HUES48 (cell line): ENCODE results near the gene ADAMTS16.

Source experiments
- H3K27ac ChIP-seq: one replicate; pipeline ENCODE4 v1.7.0; 2013; ENCODE audit warnings: low read depth, low read length, inconsistent platforms
- H3K27me3 ChIP-seq: 2 replicates; pipeline ENCODE4 v1.6.1; 2013; ENCODE audit warnings: mild to moderate bottlenecking, low read length; ENCODE audit not compliant: control insufficient read depth, insufficient read depth
- H3K36me3 ChIP-seq: 2 replicates; pipeline ENCODE4 v1.6.1; 2013; ENCODE audit warnings: low read length; ENCODE audit not compliant: control insufficient read depth, insufficient read depth
- H3K4me1 ChIP-seq: 2 replicates; pipeline ENCODE4 v1.6.1; 2013; ENCODE audit warnings: mild to moderate bottlenecking, low read length; ENCODE audit not compliant: control insufficient read depth, insufficient read depth
- H3K4me3 ChIP-seq: 2 replicates; pipeline ENCODE4 v1.5.1; 2013; ENCODE audit warnings: mild to moderate bottlenecking, low read depth, low read length
- H3K9ac ChIP-seq: 2 replicates; pipeline ENCODE4 v1.6.1; 2013; ENCODE audit warnings: mild to moderate bottlenecking, low read depth, low read length, moderate library complexity
- H3K9me3 ChIP-seq: 2 replicates; pipeline ENCODE4 v1.6.1; 2013; ENCODE audit warnings: low read length; ENCODE audit not compliant: control insufficient read depth, insufficient read depth

Gene ADAMTS16

GRCh38 chr5:5356765-5357164, 216.6 kb downstream of the ADAMTS16 start:
- H3K36me3 ChIP-seq = no peaks in the 10 kb centered on the region
- H3K9me3 ChIP-seq = no peaks in the 10 kb centered on the region
- no peak overlapping the region for H3K9ac ChIP-seq
- no peaks in the 10 kb centered on the region for H3K27me3 ChIP-seq
- no peak overlapping the region for H3K27ac ChIP-seq
- no peak overlapping the region for H3K4me3 ChIP-seq
- 0 out of 2 replicates have a peak, but pooled peaks cover 3% of the 10 kb centered on the region for H3K4me1 ChIP-seq

DNA sequence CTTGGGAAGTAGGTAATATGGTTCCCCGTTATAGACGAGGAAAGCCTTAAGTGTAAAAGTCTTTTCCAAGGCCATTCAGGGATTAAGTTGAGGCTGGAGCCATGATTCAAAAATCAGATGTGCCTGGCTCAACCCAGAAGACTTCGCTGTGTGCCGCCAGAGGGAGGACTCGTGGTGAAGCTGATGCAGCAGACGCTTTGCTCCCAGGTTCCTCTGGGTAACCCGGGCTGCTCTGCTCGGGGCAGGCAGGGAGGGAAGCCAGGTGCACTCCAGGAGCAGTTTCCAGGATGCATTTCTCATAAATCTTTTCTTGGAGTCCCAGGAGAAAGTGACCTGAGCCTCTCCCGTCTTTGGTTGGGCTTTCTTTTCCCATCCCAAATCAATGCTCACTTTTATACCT, 219.5 kb downstream of the ADAMTS16 start:
- Histone ChIP-seq H3K27me3 (no peaks in the 10 kb centered on the region), H3K9me3 (no peaks in the 10 kb centered on the region), H3K4me1 (0 out of 2 replicates have a peak, but pooled peaks cover 7% of the 10 kb centered on the region), H3K27ac (no peak overlapping the region), H3K36me3 (no peaks in the 10 kb centered on the region), H3K4me3 (no peak overlapping the region), H3K9ac (no peak overlapping the region)

- Histone ChIP-seq H3K9me3 (no peaks in the 10 kb centered on the region), H3K27me3 (no peaks in the 10 kb centered on the region), H3K27ac (no peak overlapping the region)
These were observed 220.3 kb downstream of the ADAMTS16 start for GRCh38 chr5:5360363-5360940.

GRCh38 chr5:5360941-5361520, 220.9 kb downstream of the ADAMTS16 start:
- no peaks in the 10 kb centered on the region for H3K27me3 ChIP-seq
- no peaks in the 10 kb centered on the region for H3K9me3 ChIP-seq

More at GRCh38 chr5:5360363-5360940, 220.3 kb downstream of the ADAMTS16 start:
- Histone ChIP-seq H3K36me3 (no peaks in the 10 kb centered on the region), H3K4me1 (0 out of 2 replicates have a peak, but pooled peaks cover 7% of the 10 kb centered on the region), H3K9ac (no peak overlapping the region), H3K4me3 (no peak overlapping the region)

DNA sequence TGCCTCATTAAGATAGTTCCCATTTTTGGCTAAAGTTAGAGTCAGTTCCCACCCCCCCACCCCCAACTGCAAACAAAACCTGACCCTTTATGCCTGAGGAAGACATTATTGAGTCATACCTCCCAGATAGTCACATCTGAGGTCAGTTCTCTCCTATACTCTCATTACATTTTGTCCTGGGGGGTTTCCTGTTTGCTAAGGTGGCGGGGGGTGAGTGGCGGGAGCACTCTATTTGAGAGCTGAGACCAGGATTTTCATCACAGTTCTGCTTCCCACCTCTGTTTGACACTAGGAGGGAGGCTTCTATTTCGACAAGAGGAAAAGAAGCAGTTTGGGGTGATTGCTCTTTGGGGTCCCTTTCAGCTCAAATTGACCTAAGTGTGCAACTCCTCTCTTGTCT, 222.9 kb downstream of the ADAMTS16 start:
- Histone ChIP-seq H3K4me3 (no peak overlapping the region), H3K9me3 (no peaks in the 10 kb centered on the region), H3K27me3 (no peaks in the 10 kb centered on the region), H3K27ac (peak overlapping the region; percentile 12), H3K36me3 (no peaks in the 10 kb centered on the region), H3K9ac (no peak overlapping the region), H3K4me1 (0 out of 2 replicates have a peak, but pooled peaks cover 7% of the 10 kb centered on the region)

More at GRCh38 chr5:5360941-5361520, 220.9 kb downstream of the ADAMTS16 start:
- Histone ChIP-seq H3K36me3 (no peaks in the 10 kb centered on the region), H3K4me1 (0 out of 2 replicates have a peak, but pooled peaks cover 7% of the 10 kb centered on the region), H3K4me3 (no peak overlapping the region), H3K9ac (no peak overlapping the region), H3K27ac (no peak overlapping the region)

- Histone ChIP-seq H3K4me1 (peaks cover 12% of the 10 kb centered on the region), H3K9me3 (no peaks in the 10 kb centered on the region), H3K4me3 (no peak overlapping the region), H3K27ac (no peak overlapping the region), H3K36me3 (no peaks in the 10 kb centered on the region), H3K27me3 (no peaks in the 10 kb centered on the region), H3K9ac (no peak overlapping the region)
These were observed 224.8 kb downstream of the ADAMTS16 start for GRCh38 chr5:5364932-5365331.

DNA sequence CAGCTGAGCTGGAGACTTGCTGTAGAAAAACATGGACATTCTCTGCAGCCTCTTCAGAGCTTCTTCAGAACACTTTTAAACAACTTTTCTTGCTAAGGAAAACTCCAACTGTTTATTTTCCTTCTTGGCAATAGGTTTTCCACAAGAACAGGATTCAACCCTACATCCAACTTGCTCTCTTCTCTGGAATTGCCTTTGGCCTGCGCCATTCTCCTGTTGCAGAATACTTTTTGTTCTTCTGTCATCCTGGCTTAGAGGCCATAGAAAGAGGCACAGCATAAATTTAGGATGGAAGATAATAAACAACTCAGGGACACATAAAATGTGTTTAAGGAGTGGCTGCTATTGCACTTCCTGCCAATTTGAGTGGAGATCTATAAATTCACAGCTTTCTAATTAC, 227.6 kb downstream of the ADAMTS16 start:
- no peaks in the 10 kb centered on the region for H3K9me3 ChIP-seq
- H3K4me1 ChIP-seq = peaks cover 20% of the 10 kb centered on the region
- H3K27me3 ChIP-seq = no peaks in the 10 kb centered on the region
- no peaks in the 10 kb centered on the region for H3K36me3 ChIP-seq
- H3K9ac ChIP-seq = no peak overlapping the region
- no peak overlapping the region for H3K27ac ChIP-seq
- no peak overlapping the region for H3K4me3 ChIP-seq

- H3K27ac ChIP-seq = no peak overlapping the region
- H3K4me3 ChIP-seq = no peak overlapping the region
- no peaks in the 10 kb centered on the region for H3K36me3 ChIP-seq
- H3K9ac ChIP-seq = no peak overlapping the region
- no peaks in the 10 kb centered on the region for H3K27me3 ChIP-seq
- H3K9me3 ChIP-seq = no peaks in the 10 kb centered on the region
- peaks cover 20% of the 10 kb centered on the region for H3K4me1 ChIP-seq
These were observed 229.0 kb downstream of the ADAMTS16 start for GRCh38 chr5:5369051-5369605.
